ENCODE data around the gene NUCB1. TPM values are rescaled to one million over a fixed set of nuclear protein-coding genes. Genes with fewer than 3 reads are reported as not detected.

Gene NUCB1
- total and polyA plus RNA-seq, 9 of the 15 experiments (the other 6 are each of a cell fraction or from before 2014, with no cell fraction given), result 3.1 to 153 (median 71.7) TPM

- TF ChIP-seq AFF1 (IDR thresholded peaks at IDR 0.05; ENCODE audit: low read depth in 1 of 2, partially characterized antibody in 2 of 2), result peak in 1 of 2 experiments; percentile 93
- peak; percentile 84 for TF ChIP-seq CREB3L1 (IDR thresholded peaks at IDR 0.05; ENCODE audit: borderline replicate concordance, low read depth)
- no peak for TF ChIP-seq CHD4 (IDR thresholded peaks at IDR 0.05; ENCODE audit: insufficient read depth, insufficient replicate concordance, low read depth, low read length, poor library complexity, severe bottlenecking)
- no peak for TF ChIP-seq ZNF232 (CRISPR knock-in tag; IDR thresholded peaks at IDR 0.05)
- TF ChIP-seq ZNF639 (CRISPR knock-in tag; conservative IDR thresholded peaks at IDR 0.05 in 1 of 2, IDR thresholded peaks at IDR 0.05 in 1 of 2), result no peak
- TF ChIP-seq FOSL1 (tag; conservative IDR thresholded peaks at IDR 0.05), result no peak; the same call in 1 of the 2 replicates
- TF ChIP-seq CREB3 (tag; conservative IDR thresholded peaks at IDR 0.05; ENCODE audit: low read depth), result 0 out of 2 replicates have a peak, but pooled peaks have one; percentile 14
- no peak for TF ChIP-seq DDX20 (tag; IDR thresholded peaks at IDR 0.05; ENCODE audit: low read depth)
- TF ChIP-seq ZNF717 (CRISPR knock-in tag; IDR thresholded peaks at IDR 0.05), result no peak
- TF ChIP-seq SUPT5H (IDR thresholded peaks at IDR 0.05), result peak; percentile 100
Observed at GRCh38 chr19:48965040-48965805, 65.1 kb downstream of the NUCB1 start, which contains the start of gene FTL (continued).
